Gastroesophageal sphincter (tissue), 3 donors: ENCODE results near the gene NOL4L.

Experiments
- POLR2A ChIP-seq, 2 donors: fragments of 450-650 bp; IDR thresholded peaks; one replicate each; pipeline ENCODE4 v1.6.1; 2017; ENCODE audit warnings: antibody characterized with exemption in 2 of 2, mild to moderate bottlenecking in 2 of 2, moderate library complexity in 1 of 2
- TF ChIP-seq, protein P1 (sequence below), 4 experiments: fragments of 200-600 bp in 2 of 4; fragments of 450-650 bp in 2 of 4; sonication (generic) in 1 of 4; IDR thresholded peaks; one replicate each; pipeline ENCODE4 v1.5.1; 2017 to 2019; ENCODE audit warnings: antibody characterized with exemption in 4 of 4, mild to moderate bottlenecking in 2 of 4, moderate library complexity in 2 of 4

DNA sequence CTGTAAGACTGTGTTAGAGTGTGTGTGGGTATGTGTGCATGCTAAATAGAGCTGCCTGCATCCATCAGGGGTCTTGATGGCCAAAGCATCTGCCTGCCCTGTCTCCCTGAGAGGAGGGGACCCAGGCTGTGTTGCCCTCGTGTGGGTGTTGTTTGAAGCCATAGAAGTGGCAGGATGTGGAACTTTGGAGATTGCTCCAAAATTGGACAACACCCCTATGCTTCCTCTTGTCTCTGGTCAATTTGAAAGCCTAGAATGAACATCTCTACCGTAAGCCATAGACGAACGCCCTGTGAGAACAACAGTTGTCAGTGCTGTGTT, 144.4 kb downstream of the NOL4L start:
- TF ChIP-seq, protein P1, sequence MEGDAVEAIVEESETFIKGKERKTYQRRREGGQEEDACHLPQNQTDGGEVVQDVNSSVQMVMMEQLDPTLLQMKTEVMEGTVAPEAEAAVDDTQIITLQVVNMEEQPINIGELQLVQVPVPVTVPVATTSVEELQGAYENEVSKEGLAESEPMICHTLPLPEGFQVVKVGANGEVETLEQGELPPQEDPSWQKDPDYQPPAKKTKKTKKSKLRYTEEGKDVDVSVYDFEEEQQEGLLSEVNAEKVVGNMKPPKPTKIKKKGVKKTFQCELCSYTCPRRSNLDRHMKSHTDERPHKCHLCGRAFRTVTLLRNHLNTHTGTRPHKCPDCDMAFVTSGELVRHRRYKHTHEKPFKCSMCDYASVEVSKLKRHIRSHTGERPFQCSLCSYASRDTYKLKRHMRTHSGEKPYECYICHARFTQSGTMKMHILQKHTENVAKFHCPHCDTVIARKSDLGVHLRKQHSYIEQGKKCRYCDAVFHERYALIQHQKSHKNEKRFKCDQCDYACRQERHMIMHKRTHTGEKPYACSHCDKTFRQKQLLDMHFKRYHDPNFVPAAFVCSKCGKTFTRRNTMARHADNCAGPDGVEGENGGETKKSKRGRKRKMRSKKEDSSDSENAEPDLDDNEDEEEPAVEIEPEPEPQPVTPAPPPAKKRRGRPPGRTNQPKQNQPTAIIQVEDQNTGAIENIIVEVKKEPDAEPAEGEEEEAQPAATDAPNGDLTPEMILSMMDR (IDR thresholded peaks at IDR 0.05), result no peak
- no peak for TF ChIP-seq POLR2A (IDR thresholded peaks at IDR 0.05)
